Adrenal gland (tissue), 5 donors: Measurements from ENCODE around the gene ENO1.

ENCODE experiments used
- POLR2A ChIP-seq, 2 donors: fragments of 450-650 bp; IDR thresholded peaks; one replicate each; pipeline ENCODE4 v1.6.1; 2017; ENCODE audit warnings: antibody characterized with exemption in 2 of 2, mild to moderate bottlenecking in 2 of 2, moderate library complexity in 1 of 2
- TF ChIP-seq, protein P1 (sequence below), 6 experiments: fragments of 450-650 bp in 4 of 6; fragments of 200-600 bp in 2 of 6; sonication (generic) in 1 of 6; IDR thresholded peaks; 1 replicate in 5 of 6; 2 replicates in 1 of 6; pipeline versions ENCODE4 v1.5.1 to v1.8.0; 2016 to 2021; ENCODE audit warnings: antibody characterized with exemption in 6 of 6, mild to moderate bottlenecking in 2 of 6, moderate library complexity in 1 of 6
- donor health status: DM: no; HTN: no; CAD: no.

DNA sequence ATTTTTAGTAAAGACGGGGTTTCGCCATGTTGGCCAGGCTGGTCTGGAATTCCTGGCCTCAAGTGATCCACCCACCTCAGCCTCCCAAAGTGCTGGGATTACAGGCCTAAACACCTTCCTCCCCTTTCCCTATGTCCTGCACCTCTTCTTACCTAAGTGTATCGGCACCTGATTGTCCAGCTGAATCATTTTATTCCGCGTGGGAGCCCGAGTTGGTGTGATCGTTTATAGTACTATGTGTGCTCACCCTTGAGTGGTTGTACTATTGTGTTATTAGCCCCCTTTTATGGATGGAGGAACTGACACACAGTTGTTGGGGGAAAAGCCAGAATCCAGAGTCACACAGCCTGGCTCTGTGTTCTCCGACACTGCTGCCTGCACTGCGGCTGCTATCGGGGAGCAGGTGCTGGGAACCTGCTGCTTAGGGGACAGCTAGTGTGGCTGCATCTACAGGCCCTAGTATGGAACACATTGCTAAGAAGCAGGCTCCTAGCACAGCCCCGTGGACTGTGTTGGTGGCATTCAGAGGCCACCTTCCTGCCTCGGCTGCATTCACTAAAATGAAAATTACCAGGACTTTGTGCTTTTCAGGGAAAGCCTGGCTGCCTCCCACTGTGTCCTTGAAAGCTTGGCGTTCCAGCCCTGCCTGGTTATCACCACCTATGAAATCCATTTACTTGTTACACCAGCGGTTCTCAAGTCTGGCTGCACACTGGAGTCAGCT lies 21.6 kb downstream of the ENO1 start:
- peak in 1 of 2 donors; percentile 15 for TF ChIP-seq POLR2A (IDR thresholded peaks at IDR 0.05)
- TF ChIP-seq, protein P1, sequence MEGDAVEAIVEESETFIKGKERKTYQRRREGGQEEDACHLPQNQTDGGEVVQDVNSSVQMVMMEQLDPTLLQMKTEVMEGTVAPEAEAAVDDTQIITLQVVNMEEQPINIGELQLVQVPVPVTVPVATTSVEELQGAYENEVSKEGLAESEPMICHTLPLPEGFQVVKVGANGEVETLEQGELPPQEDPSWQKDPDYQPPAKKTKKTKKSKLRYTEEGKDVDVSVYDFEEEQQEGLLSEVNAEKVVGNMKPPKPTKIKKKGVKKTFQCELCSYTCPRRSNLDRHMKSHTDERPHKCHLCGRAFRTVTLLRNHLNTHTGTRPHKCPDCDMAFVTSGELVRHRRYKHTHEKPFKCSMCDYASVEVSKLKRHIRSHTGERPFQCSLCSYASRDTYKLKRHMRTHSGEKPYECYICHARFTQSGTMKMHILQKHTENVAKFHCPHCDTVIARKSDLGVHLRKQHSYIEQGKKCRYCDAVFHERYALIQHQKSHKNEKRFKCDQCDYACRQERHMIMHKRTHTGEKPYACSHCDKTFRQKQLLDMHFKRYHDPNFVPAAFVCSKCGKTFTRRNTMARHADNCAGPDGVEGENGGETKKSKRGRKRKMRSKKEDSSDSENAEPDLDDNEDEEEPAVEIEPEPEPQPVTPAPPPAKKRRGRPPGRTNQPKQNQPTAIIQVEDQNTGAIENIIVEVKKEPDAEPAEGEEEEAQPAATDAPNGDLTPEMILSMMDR (IDR thresholded peaks at IDR 0.05): no peak
